Mononuclear cell (primary cell): ENCODE results near the gene PARP8. TPM values are rescaled to one million over a fixed set of nuclear protein-coding genes. Genes with fewer than 3 reads are reported as not detected.
"Not testable (repeated sequence)": the region's sequence is repeated elsewhere in the genome, so short reads cannot be mapped to it uniquely, and the experiment has no call there.

Source experiments
- H3K27me3 ChIP-seq: 2 replicates; pipeline ENCODE4 v1.6.0; 2011; ENCODE audit warnings: low read length, control low read depth; ENCODE audit not compliant: insufficient read depth
- H3K4me1 ChIP-seq: 2 replicates; pipeline ENCODE4 v1.5.1; 2011; ENCODE audit warnings: mild to moderate bottlenecking, low read length, control low read depth; ENCODE audit not compliant: insufficient read depth
- H3K4me3 ChIP-seq: 2 replicates; pipeline ENCODE4 v1.5.1; 2011; ENCODE audit warnings: mild to moderate bottlenecking, low read length, moderate library complexity
- H3K9me3 ChIP-seq: 2 replicates; pipeline ENCODE4 v1.5.1; 2011; ENCODE audit warnings: low read depth, mild to moderate bottlenecking, control low read depth, low read length
- total RNA-seq: library from RNA; depleted of rRNA; stranded (reverse); fragments of >200 nt; gene quantifications from one replicate; pipeline ENCODE4 v1.2.3, GENCODE V29; 2012

Gene PARP8, protein sequence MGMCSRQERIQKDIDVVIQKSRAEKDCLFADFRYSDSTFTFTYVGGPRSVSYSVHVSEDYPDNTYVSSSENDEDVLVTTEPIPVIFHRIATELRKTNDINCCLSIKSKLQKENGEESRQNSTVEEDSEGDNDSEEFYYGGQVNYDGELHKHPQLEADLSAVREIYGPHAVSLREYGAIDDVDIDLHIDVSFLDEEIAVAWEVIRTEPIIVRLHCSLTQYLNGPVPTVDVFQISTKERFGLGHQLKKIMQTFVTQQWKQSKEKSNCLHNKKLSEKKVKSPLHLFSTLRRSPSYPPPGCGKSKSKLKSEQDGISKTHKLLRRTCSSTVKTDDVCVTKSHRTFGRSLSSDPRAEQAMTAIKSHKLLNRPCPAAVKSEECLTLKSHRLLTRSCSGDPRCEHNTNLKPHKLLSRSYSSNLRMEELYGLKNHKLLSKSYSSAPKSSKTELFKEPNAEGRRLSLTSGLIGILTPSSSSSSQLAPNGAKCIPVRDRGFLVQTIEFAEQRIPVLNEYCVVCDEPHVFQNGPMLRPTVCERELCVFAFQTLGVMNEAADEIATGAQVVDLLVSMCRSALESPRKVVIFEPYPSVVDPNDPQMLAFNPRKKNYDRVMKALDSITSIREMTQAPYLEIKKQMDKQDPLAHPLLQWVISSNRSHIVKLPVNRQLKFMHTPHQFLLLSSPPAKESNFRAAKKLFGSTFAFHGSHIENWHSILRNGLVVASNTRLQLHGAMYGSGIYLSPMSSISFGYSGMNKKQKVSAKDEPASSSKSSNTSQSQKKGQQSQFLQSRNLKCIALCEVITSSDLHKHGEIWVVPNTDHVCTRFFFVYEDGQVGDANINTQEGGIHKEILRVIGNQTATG
- total RNA-seq = 201 TPM

DNA sequence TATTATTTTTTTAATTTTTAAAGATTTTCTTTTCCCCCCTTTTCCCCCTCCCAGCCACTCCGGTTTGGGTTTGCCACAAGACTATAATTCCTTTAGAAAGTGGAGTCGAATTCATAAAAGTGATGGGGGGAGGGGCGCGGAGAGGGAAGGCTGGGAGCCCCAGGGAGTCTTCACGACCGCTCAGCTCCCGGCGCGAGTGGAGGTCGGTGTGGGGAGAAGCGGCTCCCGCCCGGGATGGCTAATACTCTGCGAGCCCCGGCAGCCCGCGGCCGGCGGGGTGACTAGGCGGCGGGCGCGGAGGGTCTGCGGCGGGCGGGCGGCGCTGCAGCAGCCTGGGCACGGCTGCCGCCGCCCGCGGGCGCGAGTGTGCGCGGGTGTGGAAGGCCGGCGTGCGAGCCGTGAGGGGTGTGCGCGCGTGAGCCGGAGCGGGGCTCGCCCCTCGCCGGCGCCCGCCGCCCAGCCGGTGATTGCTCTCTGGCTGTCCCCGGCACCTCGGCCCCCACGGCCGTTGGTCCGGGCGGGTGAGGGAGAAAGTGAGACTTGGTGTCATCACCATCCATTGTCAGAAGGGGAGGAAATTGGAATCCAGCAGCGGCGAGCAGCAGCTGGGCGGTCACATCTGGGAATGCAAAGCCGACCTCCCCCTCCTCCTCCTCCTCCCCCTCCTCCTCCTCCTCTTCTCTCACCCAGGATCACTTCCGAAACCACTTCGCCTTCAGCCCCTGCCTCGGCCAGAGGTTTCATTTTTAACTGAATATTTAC, at the start of gene PARP8:
Gene PARP8 (plus strand): TSS at position 377 of the 762 bp plus-strand sequence. CDS start 459 bp downstream, outside the sequence.
- Histone ChIP-seq H3K27me3 (no peaks in the 10 kb centered on the region), H3K4me3 (peak within 1 kb of the TSS; percentile 99), H3K9me3 (no peaks in the 10 kb centered on the region), H3K4me1 (peaks cover 48% of the 10 kb centered on the region)

DNA sequence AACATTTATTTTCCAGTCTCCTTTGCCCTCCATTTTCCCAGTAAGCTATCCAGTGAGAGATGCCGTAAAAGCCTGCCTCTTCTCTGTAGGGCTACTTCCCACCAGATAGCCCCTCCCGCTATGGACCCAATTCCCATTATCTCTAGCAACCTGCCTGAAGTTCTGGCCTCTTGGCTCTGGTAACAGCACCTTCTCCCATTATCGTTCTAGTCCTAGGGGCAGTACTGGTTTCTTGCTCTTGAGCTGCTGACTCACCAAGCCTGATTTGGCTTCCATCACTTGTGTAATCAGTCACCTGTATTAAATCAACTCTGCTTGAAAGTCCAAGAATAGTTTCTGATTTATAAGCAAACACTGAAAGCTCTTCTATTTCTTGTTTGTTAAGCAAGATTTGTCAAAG, 42.8 kb upstream of the PARP8 start:
- H3K4me3 ChIP-seq = no peak overlapping the region
- H3K4me1 ChIP-seq = no peaks in the 10 kb centered on the region
- no peaks in the 10 kb centered on the region for H3K9me3 ChIP-seq
- no peaks in the 10 kb centered on the region for H3K27me3 ChIP-seq

DNA sequence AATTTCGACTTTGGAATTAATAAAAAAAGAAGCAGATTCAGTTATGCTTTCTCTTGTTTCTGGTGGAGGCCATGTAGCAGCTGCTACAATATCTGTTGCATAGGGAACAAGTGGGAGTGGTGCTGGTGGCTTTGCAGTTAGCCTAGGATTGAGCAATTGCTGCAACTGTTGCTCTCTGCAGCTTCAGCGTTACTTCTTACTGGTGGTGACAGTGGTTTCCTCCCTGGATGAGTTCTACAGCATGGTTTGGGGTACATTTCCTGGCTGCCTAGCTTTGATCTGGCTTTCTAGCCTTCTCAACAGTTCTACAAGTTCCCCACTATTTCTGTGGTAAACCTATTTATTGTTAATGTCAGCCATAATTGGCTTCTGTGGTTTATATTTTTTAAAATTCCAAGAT, 31.6 kb upstream of the PARP8 start:
- not testable (repeated sequence) for H3K4me3 ChIP-seq, H3K9me3 ChIP-seq

DNA sequence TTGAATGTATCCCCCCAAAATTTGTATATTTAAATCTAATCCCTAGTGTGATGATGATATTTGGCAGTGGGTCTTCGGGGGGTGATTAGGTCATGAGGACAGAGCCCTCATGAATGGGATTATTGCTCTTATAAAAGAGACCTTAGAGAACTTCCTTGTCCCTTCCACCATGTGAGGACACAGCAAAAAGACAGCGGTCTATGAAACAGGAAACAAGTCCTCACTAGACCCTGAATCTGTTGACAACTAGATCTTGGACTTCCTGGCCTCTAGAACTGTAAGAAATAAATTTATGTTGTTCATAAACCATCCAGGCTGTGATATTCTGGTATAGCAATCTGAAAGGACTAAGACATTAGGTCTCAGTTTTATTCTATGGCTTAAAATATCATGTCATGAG, 28.9 kb upstream of the PARP8 start:
- H3K9me3 ChIP-seq, H3K27me3 ChIP-seq, H3K4me3 ChIP-seq: not testable (repeated sequence)
- peaks cover 40% of the 10 kb centered on the region for H3K4me1 ChIP-seq

More for the DNA sequence above, 31.6 kb upstream of the PARP8 start:
- peaks cover 40% of the 10 kb centered on the region for H3K4me1 ChIP-seq
- H3K27me3 ChIP-seq = not testable (repeated sequence)

DNA sequence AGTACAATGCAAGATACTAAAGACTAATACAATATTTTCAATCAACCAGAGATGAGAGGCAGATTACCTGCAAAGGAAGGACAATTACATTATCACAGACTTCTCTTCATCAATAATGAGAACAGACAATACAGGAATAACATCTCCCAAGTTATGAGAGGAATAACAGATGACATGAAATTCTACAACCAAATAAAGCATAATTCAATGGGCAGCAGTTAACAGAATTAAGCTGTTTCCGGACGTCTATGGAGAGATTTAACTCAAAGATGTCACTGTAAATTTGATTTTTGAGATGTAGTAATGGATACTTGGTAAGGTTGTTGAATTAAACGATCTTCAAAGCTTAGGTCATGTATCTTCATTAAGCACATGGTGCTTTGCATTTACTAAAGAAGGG, 19.8 kb upstream of the PARP8 start:
- no peaks in the 10 kb centered on the region for H3K9me3 ChIP-seq
- H3K27me3 ChIP-seq = no peaks in the 10 kb centered on the region
- H3K4me3 ChIP-seq = no peak overlapping the region
- peaks cover 25% of the 10 kb centered on the region for H3K4me1 ChIP-seq

DNA sequence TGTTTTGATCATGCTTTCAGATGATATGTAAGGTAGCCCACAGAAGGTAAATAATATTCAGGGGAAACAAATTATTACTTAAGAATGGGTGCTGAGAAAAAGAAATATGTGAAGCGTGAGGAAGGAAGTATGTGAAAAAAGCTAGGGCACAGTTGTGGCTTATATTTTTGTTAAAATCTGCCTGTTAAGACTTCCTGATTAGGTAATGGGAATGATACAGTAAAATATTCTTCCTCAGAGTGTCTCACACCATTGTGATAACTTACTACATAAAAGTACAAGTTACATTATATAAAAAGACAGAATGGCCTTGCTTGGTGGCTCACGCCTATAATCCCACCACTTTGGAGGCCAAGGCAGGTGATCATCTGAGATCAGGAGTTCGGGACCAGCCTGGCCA, 18.7 kb upstream of the PARP8 start:
- H3K4me3 ChIP-seq = no peak overlapping the region
- peaks cover 25% of the 10 kb centered on the region for H3K4me1 ChIP-seq
- no peaks in the 10 kb centered on the region for H3K27me3 ChIP-seq
- no peaks in the 10 kb centered on the region for H3K9me3 ChIP-seq

DNA sequence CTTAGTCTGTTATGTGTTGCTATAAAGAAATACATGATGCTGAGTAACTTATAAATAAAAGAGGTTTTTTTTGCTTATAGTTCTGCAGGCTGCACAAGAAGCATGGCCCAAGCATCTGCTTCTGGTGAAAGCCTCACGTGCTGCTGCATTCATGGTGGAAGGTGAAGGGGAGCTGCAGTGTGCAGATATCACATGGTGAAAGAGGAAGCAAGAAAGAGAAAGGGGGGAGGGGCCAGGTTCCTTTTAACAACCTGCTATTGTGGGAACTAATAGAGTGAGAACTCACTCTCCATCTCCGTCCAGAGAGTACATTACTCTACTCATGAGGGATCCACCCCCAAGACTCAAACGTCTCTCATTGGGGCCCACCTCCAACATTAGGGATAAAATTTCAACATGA, 12.5 kb upstream of the PARP8 start:
- Histone ChIP-seq H3K27me3 (no peaks in the 10 kb centered on the region), H3K4me1 (peaks cover 27% of the 10 kb centered on the region), H3K4me3 (no peak overlapping the region), H3K9me3 (no peaks in the 10 kb centered on the region)

DNA sequence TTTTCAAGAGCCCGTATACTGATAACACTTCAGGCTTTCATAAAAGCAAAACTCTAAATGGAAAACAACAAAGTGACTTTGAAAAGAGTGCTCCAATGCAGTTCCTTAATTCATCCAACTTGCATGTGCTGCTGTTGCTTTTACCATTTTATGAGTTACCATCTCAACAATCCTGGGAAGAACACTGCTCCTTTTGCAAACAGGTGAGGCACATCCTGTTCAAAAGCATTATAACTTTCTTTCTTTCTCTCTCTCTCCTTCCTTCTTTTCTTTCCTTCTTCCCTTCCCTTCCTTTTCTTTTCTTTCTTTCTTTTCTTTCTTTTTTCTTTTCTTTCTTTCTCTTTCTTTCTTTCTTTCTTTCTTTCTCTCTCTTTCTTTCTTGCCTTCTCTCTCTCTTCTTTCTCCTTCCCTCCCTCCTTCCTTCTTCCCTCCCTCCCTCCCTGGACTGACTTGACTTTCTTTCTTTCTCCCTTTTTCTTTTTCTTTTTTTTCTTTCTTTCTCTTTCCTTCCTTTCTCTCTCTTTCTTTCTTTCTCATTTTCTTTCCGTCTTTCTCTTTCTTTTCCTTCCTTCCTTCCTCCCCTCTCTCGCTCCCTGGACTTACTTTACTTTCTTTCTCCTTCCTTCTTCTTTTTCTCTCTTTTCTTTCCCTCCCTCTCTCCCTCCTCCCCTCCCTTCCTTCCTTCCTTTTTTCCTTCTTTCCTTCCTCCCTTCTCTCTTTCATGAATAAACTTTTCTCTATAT, 11.2 kb upstream of the PARP8 start:
- Histone ChIP-seq H3K9me3 (no peaks in the 10 kb centered on the region), H3K4me3 (no peak overlapping the region), H3K27me3 (no peaks in the 10 kb centered on the region), H3K4me1 (peaks cover 23% of the 10 kb centered on the region)

DNA sequence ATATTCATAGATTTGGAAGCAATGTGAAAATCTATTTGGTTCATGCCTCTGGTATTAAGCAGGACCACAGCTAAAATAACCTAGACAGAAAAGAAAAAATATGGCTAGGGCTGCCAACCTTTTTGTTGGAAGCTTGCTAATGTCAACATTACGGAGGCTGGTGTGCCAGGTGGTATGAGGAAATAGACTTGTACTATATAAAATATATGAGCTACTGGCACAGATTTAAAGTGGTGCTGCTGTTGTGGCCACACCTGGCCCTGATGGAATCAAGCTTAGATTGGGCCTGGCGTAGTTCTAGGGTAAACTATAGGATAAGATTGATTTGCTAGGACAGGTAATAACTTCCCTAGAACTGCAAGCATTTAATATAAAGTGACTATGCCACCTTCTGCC, 10.6 kb upstream of the PARP8 start:
- no peak overlapping the region for H3K4me3 ChIP-seq
- H3K4me1 ChIP-seq = peaks cover 23% of the 10 kb centered on the region
- no peaks in the 10 kb centered on the region for H3K9me3 ChIP-seq
- H3K27me3 ChIP-seq = no peaks in the 10 kb centered on the region

DNA sequence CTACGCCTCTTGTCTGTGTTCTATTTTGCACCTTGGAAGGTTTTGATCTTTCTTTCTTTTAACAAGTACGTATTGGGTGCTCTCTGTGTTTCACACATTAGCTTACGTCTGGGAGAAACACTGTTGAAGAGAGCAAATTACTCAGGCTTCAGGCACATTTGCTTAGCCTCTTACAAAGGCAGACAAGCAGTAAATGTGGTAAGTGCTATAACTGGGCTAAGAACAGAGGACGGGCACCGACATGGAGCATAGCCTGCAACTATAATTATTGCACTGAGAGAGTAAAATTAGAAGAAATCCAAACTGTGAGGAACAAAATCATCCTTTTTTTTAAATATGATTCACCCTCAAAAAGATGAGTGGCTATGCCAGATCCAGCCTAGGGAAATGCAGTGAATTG, 9.4 kb upstream of the PARP8 start:
- H3K27me3 ChIP-seq = no peaks in the 10 kb centered on the region
- no peak overlapping the region for H3K4me3 ChIP-seq
- peaks cover 23% of the 10 kb centered on the region for H3K4me1 ChIP-seq
- no peaks in the 10 kb centered on the region for H3K9me3 ChIP-seq

DNA sequence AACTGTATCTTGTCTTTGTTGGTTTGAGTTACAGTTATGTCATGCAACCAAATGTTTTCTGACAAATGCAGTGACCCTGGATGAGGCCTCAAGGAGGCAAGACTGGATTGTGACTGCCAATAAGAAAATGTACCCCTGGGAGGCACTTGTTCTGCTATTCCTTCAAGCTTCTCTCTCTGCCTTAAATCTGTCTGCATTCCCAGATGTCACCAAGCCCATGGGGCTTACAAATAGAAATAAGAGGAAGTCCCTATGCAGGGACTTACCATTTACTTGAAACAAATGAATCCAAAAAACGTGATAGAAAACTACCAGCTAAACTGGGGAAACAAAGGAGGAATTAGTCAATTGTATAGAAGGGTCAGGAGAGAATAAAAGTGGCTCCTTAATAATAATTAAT, 8.2 kb upstream of the PARP8 start:
- Histone ChIP-seq H3K4me3 (no peak overlapping the region), H3K27me3 (no peaks in the 10 kb centered on the region), H3K9me3 (no peaks in the 10 kb centered on the region), H3K4me1 (peaks cover 26% of the 10 kb centered on the region)

DNA sequence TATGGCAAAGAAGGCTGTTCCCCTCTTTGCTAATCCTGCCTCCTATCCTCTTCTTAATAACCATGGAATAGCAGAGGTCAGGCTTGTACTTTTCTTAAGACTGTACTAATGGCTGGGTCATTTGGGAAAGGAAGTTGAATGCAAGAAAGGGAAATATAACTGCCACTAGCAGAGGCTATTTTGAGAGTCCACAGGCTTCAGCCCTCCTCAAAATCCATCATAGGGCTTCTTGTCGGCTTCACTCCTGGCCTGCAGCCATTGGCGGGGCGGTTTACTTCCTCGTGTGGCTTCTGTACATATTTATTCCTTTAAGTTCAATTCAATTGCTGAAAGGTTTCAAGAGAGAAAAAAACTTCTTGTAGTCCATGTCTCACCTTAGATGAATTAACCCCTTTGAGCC, 2.8 kb upstream of the PARP8 start:
- H3K4me3 ChIP-seq = no peak overlapping the region
- no peaks in the 10 kb centered on the region for H3K9me3 ChIP-seq
- H3K27me3 ChIP-seq = no peaks in the 10 kb centered on the region
- H3K4me1 ChIP-seq = peaks cover 30% of the 10 kb centered on the region

DNA sequence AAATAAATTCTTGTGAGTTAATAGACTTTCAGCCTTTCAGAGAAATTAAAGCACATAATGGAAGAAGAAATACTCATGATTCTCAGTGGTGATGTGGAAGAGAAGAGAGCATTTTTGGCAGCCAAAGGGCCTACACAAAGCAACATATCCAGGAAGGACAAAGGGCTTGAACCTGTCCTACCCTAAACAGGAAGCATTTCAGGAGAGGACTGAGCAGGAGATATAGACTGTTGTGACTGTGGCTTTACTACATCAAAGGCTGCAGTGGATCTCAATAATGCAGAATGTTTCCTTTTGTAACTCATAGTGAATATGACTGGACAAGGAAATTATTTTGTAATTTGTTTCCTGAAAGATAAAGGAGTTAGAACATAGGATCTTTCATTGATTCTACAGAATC, 1.3 kb upstream of the PARP8 start:
- H3K27me3 ChIP-seq = no peaks in the 10 kb centered on the region
- no peak overlapping the region for H3K4me3 ChIP-seq
- no peaks in the 10 kb centered on the region for H3K9me3 ChIP-seq
- peaks cover 38% of the 10 kb centered on the region for H3K4me1 ChIP-seq

DNA sequence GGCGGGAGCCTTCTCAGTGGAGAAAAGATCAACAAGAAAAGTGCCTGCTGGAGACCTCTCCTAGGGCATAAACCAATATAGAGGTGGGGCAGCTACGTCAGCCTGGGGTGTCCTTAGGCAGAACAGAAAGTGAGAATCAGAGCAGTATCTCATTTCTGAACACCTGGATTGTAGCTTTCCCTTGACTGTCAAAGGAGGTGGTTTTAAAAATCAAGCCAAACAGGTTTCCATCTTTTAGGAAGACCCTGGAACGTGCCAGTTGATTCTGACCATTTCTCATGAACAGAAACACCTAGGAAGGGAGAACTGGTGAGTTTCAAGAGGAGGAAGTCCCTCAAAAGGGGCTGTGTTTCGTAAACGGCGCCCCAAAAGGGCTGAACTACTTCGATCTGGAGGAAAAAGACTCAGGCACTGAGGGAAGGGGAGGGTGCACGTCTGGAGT, 655 bp upstream of the PARP8 start:
- not testable (repeated sequence) for H3K9me3 ChIP-seq, H3K27me3 ChIP-seq
- H3K4me1 ChIP-seq = peaks cover 43% of the 10 kb centered on the region
- peak overlapping the region; percentile 99 for H3K4me3 ChIP-seq
